GM10266 (cell line): ENCODE data around the gene RNF111.
"Not testable (repeated sequence)": the region's sequence is repeated elsewhere in the genome, so short reads cannot be mapped to it uniquely, and the experiment has no call there.

Source experiments
- DNase-seq: peaks from one replicate; pipeline ENCODE4 v3.0.0; 2012; ENCODE audit errors: extremely low spot score
- CTCF ChIP-seq: IDR thresholded peaks from 2 replicates; pipeline ENCODE4 v1.5.1; 2012; ENCODE audit warnings: mild to moderate bottlenecking, low read depth; ENCODE audit not compliant: control insufficient read depth, insufficient read depth; ENCODE audit errors: missing control alignments

Gene RNF111

GRCh38 chr15:59131456-59131855 lies 144.0 kb downstream of the RNF111 start:
- DNase-seq, result no peak
- TF ChIP-seq CTCF, result no peak

GRCh38 chr15:59131969-59132562 lies 144.6 kb downstream of the RNF111 start:
- DNase-seq, result no peak
- TF ChIP-seq CTCF, result no peak

- no peak for DNase-seq
- TF ChIP-seq CTCF, result no peak
These were observed 146.5 kb downstream of the RNF111 start for GRCh38 chr15:59133929-59134427.

GRCh38 chr15:59137566-59137965 lies 150.1 kb downstream of the RNF111 start:
- peak; percentile 24 for DNase-seq
- no peak for TF ChIP-seq CTCF

- peak; percentile 55 for DNase-seq
- peak; percentile 69 for TF ChIP-seq CTCF
These were observed 150.8 kb downstream of the RNF111 start for GRCh38 chr15:59138243-59138642.

GRCh38 chr15:59140422-59141226 lies 153.2 kb downstream of the RNF111 start:
- DNase-seq, result peak; percentile 25
- TF ChIP-seq CTCF, result no peak

GRCh38 chr15:59143281-59143680 lies 155.8 kb downstream of the RNF111 start:
- no peak for TF ChIP-seq CTCF
- DNase-seq, result no peak

- DNase-seq, result not testable (repeated sequence)
These were observed 157.1 kb downstream of the RNF111 start for GRCh38 chr15:59144594-59144993.
